VCaP (cell line): ENCODE data around the gene CNTN6.

Experiments
- H3K27ac ChIP-seq: fragments of 450-650 bp; 2 replicates; pipeline ENCODE4 v1.5.1; 2017
- CTCF ChIP-seq: fragments of 450-650 bp; conservative IDR thresholded peaks from 2 replicates; pipeline ENCODE4 v1.5.1; 2017; ENCODE audit warnings: mild to moderate bottlenecking, moderate library complexity

The CNTN6 gene

GRCh38 chr3:1117843-1118473 lies 25.1 kb downstream of the CNTN6 start:
- TF ChIP-seq CTCF: no peak
- no peak overlapping the region for H3K27ac ChIP-seq

- no peak for TF ChIP-seq CTCF
- no peak overlapping the region for H3K27ac ChIP-seq
Measured at GRCh38 chr3:1131166-1131565, 38.3 kb downstream of the CNTN6 start.

GRCh38 chr3:1135194-1135593 lies 42.4 kb downstream of the CNTN6 start:
- no peak for TF ChIP-seq CTCF
- no peak overlapping the region for H3K27ac ChIP-seq

- no peak for TF ChIP-seq CTCF
Measured at GRCh38 chr3:1138036-1138435, 45.2 kb downstream of the CNTN6 start.

DNA sequence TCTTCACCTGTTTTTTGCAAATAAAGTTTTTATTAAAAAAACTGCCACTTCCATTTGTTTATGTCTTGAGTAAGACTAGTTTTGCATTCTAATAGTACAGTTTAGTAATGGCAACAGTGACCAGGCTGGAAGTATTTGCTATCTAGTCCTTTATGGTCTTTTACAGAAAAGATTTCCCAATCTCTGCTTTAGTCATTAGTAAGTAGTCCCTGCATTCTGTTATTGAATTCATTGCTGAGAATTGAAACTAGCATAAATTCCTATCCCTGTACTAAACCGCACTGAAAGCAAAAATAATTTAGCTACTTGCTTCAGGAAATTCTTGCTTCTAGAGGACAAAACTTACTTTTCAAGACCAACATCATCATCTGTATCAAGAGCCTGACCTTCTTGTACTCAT lies 46.2 kb downstream of the CNTN6 start:
- no peak for TF ChIP-seq CTCF
- H3K27ac ChIP-seq: no peak overlapping the region

More at GRCh38 chr3:1138036-1138435, 45.2 kb downstream of the CNTN6 start:
- no peak overlapping the region for H3K27ac ChIP-seq

- no peak overlapping the region for H3K27ac ChIP-seq
- no peak for TF ChIP-seq CTCF
Measured at GRCh38 chr3:1147326-1147725, 54.5 kb downstream of the CNTN6 start.

- no peak for TF ChIP-seq CTCF
- H3K27ac ChIP-seq: no peak overlapping the region
Measured at GRCh38 chr3:1147819-1148218, 55.0 kb downstream of the CNTN6 start.
